HG03175 (cell line): Measurements from ENCODE around the gene MDFIC.
A peak's percentile ranks its signal among the peaks of the same experiment; 100 is the strongest.
"Not testable (repeated sequence)": the region's sequence is repeated elsewhere in the genome, so short reads cannot be mapped to it uniquely, and the experiment has no call there.

Source experiments
- ATAC-seq: cut with Tn5 transposase; IDR thresholded peaks from one replicate; pipeline ENCODE4 v1.9.1; 2021; ENCODE audit warnings: mild to moderate bottlenecking, moderate library complexity; ENCODE audit not compliant: unreplicated experiment

MDFIC gene

GRCh38 chr7:114922026-114922651, at the start of gene MDFIC:
TSS of gene MDFIC (plus strand) at chr7:114922094. CDS start at chr7:114923034, 940 bp downstream.
- peak; percentile 46 for ATAC-seq

- no peak for ATAC-seq
These were observed 47.7 kb upstream of the MDFIC start for GRCh38 chr7:114874170-114874569.

DNA sequence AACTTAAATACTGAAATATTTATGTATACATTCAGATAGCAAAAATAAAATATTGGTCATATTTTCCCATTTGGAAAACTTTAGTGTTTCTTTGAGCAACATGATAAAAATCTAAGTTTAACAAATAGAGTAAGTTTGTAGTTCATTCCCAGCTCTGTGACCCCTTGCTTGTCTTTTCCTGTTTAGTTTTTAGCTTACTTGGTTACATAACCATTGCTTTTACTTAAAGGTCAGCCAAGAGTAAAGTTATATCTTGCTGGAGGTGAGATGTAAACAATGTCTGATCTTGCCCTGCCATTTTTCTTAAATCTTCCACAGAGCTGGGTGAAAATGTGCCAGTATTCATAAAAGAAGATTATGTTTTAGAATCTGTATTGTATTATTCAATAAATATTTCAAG, 46.7 kb upstream of the MDFIC start:
- no peak for ATAC-seq

GRCh38 chr7:114879554-114879953, 42.3 kb upstream of the MDFIC start:
- ATAC-seq, result no peak

DNA sequence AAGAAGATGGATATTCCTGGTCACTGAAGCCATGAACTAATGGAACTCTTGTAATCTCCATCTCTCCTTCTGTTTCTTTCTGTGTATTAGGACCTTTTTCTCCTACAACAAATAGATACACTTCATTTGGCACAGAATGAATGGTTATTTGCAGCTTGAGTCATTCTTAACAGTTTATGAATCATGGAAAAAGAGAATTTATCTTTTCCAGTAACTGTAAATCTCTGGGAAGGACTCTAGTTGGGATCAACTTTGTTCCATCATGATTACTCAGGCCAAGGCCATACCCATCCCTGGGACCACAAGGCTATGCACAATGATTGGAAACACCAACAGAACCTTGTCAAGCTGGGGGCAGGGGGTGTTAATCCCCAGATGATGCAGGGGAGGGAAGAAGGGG, 36.1 kb upstream of the MDFIC start:
- ATAC-seq, result no peak

DNA sequence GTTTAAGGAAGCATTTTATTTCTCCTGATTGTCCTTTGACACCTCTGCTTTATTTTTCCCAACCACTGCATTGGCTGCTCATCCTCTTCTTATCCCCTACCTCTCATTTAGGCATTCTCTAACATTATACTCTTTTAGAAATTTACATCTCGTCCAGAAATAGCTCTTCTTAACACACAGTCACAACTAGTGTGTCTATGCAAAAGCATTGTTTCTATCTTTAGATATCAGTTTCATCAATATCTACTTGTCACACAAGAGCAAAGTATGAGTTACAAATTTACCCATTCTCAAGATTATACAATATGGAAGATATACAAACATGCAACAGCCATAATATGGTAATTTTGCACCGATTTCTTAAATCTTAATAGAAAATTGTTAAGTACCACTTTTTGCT, 35.7 kb upstream of the MDFIC start:
- ATAC-seq, result no peak

DNA sequence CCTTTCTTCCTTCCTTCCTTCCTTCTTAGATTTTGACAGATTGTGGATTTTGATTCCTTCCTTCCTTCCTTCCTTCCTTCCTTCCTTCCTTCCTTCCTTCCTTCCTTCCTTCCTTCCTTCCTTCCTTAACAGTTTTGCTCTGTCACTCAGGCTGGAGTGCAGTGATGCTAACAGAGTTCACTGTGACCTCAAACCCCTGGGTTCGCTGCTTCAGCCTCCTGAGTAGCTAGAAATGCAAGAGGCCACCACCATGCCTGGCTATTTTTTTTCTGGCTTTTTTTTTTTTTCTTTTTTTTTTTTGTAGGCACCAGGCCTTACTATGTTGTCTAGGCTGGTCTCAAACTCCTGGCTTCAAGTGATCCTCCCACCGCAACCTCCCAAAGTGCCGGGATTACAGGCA, 32.8 kb upstream of the MDFIC start:
- ATAC-seq, result not testable (repeated sequence)

DNA sequence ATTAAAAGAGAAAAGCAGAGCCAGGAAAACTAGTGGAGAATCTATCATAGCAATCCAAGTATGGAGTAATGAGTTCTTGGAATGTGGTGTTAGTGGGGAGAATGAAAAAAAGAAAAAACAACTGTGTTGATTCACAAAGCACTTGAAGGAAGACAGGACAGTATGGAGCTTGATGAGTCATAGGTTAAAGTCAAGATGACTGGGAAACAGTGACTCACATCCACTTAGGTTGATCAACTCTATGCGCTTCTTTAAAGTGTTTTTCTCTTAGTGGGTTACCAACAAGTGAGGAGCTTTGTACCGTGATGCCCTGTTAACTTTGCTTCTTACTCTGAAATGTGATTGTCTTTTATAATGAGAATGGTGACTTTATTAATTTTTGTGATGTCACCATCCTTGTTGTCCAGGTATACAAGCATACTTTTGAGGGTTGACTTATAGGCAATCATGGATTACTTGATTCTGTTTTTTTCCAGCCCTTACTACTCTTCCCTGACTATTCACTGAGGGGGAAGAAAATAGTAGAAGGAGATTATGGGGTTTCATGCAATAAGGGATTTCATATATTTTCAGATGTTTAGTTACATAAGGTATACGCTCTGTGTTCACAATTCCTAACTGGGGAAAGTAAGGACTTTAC, 32.1 kb upstream of the MDFIC start:
- no peak for ATAC-seq

DNA sequence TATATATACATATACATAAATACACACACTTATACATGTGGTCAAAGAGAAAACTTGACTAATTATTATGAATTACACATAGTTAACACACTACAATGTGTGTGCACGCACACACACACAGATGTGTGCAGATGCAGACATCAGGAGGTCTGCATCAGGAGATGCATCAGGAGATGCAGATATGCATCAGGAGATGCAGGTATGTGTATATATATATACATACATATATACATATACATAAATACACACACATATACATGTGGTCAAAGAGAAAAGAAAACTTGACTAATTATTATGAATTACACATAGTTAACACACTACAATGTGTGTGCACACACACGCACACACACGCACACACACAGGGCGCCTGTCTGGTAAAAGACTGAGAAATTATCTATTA, 31.3 kb upstream of the MDFIC start:
- no peak for ATAC-seq

- no peak for ATAC-seq
These were observed 21.8 kb upstream of the MDFIC start for GRCh38 chr7:114900127-114900526.

DNA sequence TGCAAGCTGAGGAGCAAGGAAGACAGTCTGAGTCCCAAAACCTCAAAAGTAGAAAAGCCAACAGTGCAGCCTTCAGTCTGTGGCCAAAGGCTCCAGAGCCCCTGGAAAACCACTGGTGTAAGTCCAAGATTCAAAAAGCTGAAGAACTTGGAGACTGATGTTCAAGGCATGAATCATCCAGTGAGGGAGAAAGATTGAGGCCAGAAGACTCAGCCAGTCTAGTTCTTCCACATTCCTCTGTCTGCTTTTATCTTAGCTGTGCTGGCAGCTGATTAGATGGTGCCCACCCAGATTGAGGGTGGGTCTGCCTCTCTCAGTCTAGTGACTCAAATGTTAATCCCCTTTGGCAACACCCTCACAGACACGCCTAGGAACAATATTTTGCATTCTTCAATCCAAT, 20.1 kb upstream of the MDFIC start:
- ATAC-seq, result no peak

- ATAC-seq, result no peak
These were observed 18.8 kb upstream of the MDFIC start for GRCh38 chr7:114903131-114903530.

- no peak for ATAC-seq
These were observed 11.1 kb upstream of the MDFIC start for GRCh38 chr7:114910787-114911186.

GRCh38 chr7:114911411-114911810, 10.5 kb upstream of the MDFIC start:
- ATAC-seq, result no peak

- peak; percentile 95 for ATAC-seq
These were observed 5.5 kb upstream of the MDFIC start for GRCh38 chr7:114916261-114916892.

GRCh38 chr7:114917211-114917839, 4.6 kb upstream of the MDFIC start:
- ATAC-seq, result no peak

DNA sequence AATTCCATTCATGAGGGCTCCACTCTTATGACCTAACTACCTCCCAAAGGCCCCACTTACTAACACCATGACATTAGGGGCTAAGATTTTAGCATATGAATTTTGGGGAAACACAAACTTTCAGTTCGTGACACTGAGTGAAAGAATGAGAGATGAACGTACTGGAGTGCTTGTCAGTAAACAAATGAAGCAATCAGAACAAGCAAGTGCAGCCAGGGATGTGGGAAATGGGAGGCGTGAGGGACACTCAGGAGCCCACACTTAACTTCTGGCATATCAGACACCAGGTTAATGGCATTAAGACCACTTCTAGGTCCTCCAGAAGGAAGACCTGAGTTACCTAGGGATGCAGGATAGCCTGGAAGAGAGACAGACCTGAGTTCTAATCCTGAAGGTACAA, 2.3 kb upstream of the MDFIC start:
- no peak for ATAC-seq

DNA sequence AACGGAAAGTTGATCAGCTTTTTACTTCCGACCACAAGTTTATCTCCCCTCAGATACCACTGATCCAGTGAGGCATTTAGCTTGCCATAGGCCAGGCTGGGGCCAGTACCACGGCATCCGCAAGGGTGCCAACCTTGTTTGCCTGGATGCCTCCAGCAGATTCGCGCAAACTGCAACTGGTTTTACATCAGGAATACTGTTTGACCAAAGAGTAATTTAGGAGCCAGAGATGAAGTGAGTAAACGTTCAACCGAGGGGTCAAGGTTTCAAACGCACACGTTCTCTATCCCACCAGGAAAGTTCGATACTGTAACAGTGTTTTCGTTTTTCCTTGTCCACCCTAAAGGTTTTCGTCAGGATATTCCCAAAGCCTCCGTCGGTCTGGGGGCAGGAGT, 266 bp upstream of the MDFIC start:
- no peak for ATAC-seq

- ATAC-seq, result peak; percentile 39
These were observed 933 bp downstream of the MDFIC start for GRCh38 chr7:114922652-114923402.

DNA sequence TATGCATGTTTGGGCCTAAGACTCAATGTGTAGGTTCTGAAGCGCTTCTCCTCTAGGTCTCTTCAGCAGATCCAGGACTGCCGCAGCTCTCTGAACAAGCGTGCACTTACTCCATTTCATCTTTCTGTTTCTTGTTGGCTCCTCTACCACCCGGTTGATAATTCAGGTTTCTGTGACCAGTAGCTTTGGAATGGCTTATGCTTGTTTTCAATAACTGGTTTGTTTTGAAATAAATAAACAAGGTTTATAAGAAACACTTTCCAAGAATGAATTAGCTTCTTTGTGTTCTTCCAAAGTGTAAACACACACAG, 1.5 kb downstream of the MDFIC start:
- ATAC-seq, result no peak

- ATAC-seq, result peak; percentile 18
These were observed 2.3 kb downstream of the MDFIC start for GRCh38 chr7:114924038-114924712.
